Measurements from ENCODE around the gene ZMAT3.

DNA sequence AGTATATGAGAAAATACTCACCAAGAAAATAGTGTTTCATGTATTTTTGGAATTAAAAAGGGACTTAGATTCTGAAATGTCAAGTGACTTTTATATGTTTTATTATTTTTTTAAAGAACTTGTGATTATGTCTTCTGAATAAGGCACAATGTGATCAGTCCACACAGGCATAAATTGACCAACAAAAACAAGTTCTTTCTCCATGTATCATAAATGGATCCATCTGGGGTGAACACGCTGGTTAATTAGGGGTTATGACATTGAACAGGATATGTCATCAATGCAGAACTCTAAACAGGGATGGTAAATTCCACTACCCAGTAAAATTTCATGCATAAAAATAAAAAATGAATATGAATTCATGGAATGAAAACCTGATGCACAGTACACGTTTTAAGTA lies 45.2 kb upstream of the ZMAT3 start:
- TF ChIP-seq, protein P1, sequence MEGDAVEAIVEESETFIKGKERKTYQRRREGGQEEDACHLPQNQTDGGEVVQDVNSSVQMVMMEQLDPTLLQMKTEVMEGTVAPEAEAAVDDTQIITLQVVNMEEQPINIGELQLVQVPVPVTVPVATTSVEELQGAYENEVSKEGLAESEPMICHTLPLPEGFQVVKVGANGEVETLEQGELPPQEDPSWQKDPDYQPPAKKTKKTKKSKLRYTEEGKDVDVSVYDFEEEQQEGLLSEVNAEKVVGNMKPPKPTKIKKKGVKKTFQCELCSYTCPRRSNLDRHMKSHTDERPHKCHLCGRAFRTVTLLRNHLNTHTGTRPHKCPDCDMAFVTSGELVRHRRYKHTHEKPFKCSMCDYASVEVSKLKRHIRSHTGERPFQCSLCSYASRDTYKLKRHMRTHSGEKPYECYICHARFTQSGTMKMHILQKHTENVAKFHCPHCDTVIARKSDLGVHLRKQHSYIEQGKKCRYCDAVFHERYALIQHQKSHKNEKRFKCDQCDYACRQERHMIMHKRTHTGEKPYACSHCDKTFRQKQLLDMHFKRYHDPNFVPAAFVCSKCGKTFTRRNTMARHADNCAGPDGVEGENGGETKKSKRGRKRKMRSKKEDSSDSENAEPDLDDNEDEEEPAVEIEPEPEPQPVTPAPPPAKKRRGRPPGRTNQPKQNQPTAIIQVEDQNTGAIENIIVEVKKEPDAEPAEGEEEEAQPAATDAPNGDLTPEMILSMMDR (IDR thresholded peaks at IDR 0.05), result no peak
- TF ChIP-seq POLR2A (IDR thresholded peaks at IDR 0.05) (no peak), EP300 (IDR thresholded peaks at IDR 0.05) (no peak)
